ENCODE results near the gene ALOX15B.
"Not testable (repeated sequence)": the region's sequence is repeated elsewhere in the genome, so short reads cannot be mapped to it uniquely, and the experiment has no call there.

ALOX15B gene

GRCh38 chr17:8064561-8065019 is 25.7 kb downstream of the ALOX15B start:
- no peak for DNase-seq

GRCh38 chr17:8066841-8067775 is 28.2 kb downstream of the ALOX15B start:
- no peak for DNase-seq

- DNase-seq, result no peak
These were observed 28.9 kb downstream of the ALOX15B start for GRCh38 chr17:8067806-8068205.

GRCh38 chr17:8068736-8069586 is 30.1 kb downstream of the ALOX15B start:
- no peak for DNase-seq

- DNase-seq, result no peak
These were observed 30.7 kb downstream of the ALOX15B start for GRCh38 chr17:8069587-8069860.

- no peak for DNase-seq
These were observed 32.6 kb downstream of the ALOX15B start for GRCh38 chr17:8071496-8071895.

GRCh38 chr17:8072341-8072728 is 33.5 kb downstream of the ALOX15B start:
- DNase-seq, result no peak

- peak; percentile 46 for DNase-seq
These were observed 34.0 kb downstream of the ALOX15B start for GRCh38 chr17:8072729-8073461.

- DNase-seq, result peak; percentile 91
These were observed 35.0 kb downstream of the ALOX15B start for GRCh38 chr17:8073627-8074484.

- DNase-seq, result no peak
These were observed 35.7 kb downstream of the ALOX15B start for GRCh38 chr17:8074554-8074953.

GRCh38 chr17:8075081-8075480 is 36.2 kb downstream of the ALOX15B start:
- no peak for DNase-seq

GRCh38 chr17:8075574-8076342 is 36.9 kb downstream of the ALOX15B start:
- no peak for DNase-seq

GRCh38 chr17:8076502-8077266 is 37.8 kb downstream of the ALOX15B start:
- DNase-seq, result no peak

GRCh38 chr17:8077939-8078338 is 39.1 kb downstream of the ALOX15B start:
- DNase-seq, result not testable (repeated sequence)

- peak; percentile 87 for DNase-seq
These were observed 40.7 kb downstream of the ALOX15B start for GRCh38 chr17:8079291-8080207.

- DNase-seq, result no peak
These were observed 41.4 kb downstream of the ALOX15B start for GRCh38 chr17:8080208-8080798.

- DNase-seq, result no peak
These were observed 42.0 kb downstream of the ALOX15B start for GRCh38 chr17:8080799-8081219.

- no peak for DNase-seq
These were observed 43.0 kb downstream of the ALOX15B start for GRCh38 chr17:8081876-8082275.

GRCh38 chr17:8082292-8082691 is 43.4 kb downstream of the ALOX15B start:
- DNase-seq, result no peak
